ENCODE measurements around the gene PLEKHA4. TPM values are rescaled to one million over a fixed set of nuclear protein-coding genes. Genes with fewer than 3 reads are reported as not detected.
A peak's percentile ranks its signal among the peaks of the same experiment; 100 is the strongest.

PLEKHA4 gene
- total and polyA plus RNA-seq, 9 of the 15 experiments (the other 6 are each of a cell fraction or from before 2014, with no cell fraction given) = 0.07 to 30.8 (median 11.4) TPM

GRCh38 chr19:48872182-48872883 lies 3.9 kb upstream of the PLEKHA4 start, which contains the start of gene PPP1R15A (continued):
- TF ChIP-seq NCOA2 (IDR thresholded peaks at IDR 0.05; ENCODE audit: partially characterized antibody in 2 of 2) = no peak
- no peak for TF ChIP-seq SAFB (IDR thresholded peaks at IDR 0.05; ENCODE audit: borderline replicate concordance, low read depth, low read length)
- peak; percentile 62 for TF ChIP-seq RBBP5 (IDR thresholded peaks at IDR 0.05; ENCODE audit: borderline replicate concordance, insufficient read depth, low read length, poor library complexity, severe bottlenecking)
- TF ChIP-seq, protein P1, sequence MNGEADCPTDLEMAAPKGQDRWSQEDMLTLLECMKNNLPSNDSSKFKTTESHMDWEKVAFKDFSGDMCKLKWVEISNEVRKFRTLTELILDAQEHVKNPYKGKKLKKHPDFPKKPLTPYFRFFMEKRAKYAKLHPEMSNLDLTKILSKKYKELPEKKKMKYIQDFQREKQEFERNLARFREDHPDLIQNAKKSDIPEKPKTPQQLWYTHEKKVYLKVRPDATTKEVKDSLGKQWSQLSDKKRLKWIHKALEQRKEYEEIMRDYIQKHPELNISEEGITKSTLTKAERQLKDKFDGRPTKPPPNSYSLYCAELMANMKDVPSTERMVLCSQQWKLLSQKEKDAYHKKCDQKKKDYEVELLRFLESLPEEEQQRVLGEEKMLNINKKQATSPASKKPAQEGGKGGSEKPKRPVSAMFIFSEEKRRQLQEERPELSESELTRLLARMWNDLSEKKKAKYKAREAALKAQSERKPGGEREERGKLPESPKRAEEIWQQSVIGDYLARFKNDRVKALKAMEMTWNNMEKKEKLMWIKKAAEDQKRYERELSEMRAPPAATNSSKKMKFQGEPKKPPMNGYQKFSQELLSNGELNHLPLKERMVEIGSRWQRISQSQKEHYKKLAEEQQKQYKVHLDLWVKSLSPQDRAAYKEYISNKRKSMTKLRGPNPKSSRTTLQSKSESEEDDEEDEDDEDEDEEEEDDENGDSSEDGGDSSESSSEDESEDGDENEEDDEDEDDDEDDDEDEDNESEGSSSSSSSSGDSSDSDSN (IDR thresholded peaks at IDR 0.05; ENCODE audit: borderline replicate concordance in 1 of 2, low read depth in 2 of 2, low read length in 2 of 2) = peak; percentile 59 to 79; a peak in 2 of 4 replicates
- peak; percentile 83; the same call in 1 of the 2 replicates for TF ChIP-seq ZNF175 (CRISPR knock-in tag; IDR thresholded peaks at IDR 0.05; ENCODE audit: low read depth)
- TF ChIP-seq CREB1 (IDR thresholded peaks at IDR 0.05) = peak; percentile 83
- TF ChIP-seq CREB1 (CRISPR knock-in tag; IDR thresholded peaks at IDR 0.05) = peak; percentile 96
- TF ChIP-seq IRF1 (CRISPR knock-in tag; IDR thresholded peaks at IDR 0.05; ENCODE audit: borderline replicate concordance) = peak; percentile 43; the same call in 1 of the 2 replicates
- peak; percentile 94 for TF ChIP-seq MBD2 (IDR thresholded peaks at IDR 0.05; ENCODE audit: borderline replicate concordance, low read depth)
- TF ChIP-seq NR1H2 (CRISPR knock-in tag; IDR thresholded peaks at IDR 0.05) = peak; percentile 83
- no peak for TF ChIP-seq HOMEZ (CRISPR knock-in tag; IDR thresholded peaks at IDR 0.05)
- TF ChIP-seq HDAC3 (IDR thresholded peaks at IDR 0.05; ENCODE audit: borderline replicate concordance, partially characterized antibody) = peak; percentile 80
- TF ChIP-seq, protein P2, sequence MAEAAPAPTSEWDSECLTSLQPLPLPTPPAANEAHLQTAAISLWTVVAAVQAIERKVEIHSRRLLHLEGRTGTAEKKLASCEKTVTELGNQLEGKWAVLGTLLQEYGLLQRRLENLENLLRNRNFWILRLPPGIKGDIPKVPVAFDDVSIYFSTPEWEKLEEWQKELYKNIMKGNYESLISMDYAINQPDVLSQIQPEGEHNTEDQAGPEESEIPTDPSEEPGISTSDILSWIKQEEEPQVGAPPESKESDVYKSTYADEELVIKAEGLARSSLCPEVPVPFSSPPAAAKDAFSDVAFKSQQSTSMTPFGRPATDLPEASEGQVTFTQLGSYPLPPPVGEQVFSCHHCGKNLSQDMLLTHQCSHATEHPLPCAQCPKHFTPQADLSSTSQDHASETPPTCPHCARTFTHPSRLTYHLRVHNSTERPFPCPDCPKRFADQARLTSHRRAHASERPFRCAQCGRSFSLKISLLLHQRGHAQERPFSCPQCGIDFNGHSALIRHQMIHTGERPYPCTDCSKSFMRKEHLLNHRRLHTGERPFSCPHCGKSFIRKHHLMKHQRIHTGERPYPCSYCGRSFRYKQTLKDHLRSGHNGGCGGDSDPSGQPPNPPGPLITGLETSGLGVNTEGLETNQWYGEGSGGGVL (CRISPR knock-in tag; IDR thresholded peaks at IDR 0.05) = no peak
- no peak for TF ChIP-seq ELF1 (tag; IDR thresholded peaks at IDR 0.05)
